SK-N-SH (cell line): ENCODE results near the gene PTEN.

Source experiments
- EP300 ChIP-seq, 2 experiments: IDR thresholded peaks; 2 replicates each; pipeline versions ENCODE4 v1.4.0 to v1.6.1; 2012; ENCODE audit warnings: borderline replicate concordance in 1 of 2, low read depth in 1 of 2, low read length in 1 of 2
- POLR2AphosphoS5 ChIP-seq: IDR thresholded peaks from 2 replicates; pipeline ENCODE4 v1.6.1; 2012; ENCODE audit warnings: low read depth, low read length
- RAD21 ChIP-seq: IDR thresholded peaks from 2 replicates; pipeline ENCODE4 v1.6.1; 2012; ENCODE audit warnings: mild to moderate bottlenecking, low read length
- TF ChIP-seq, protein P1 (sequence below): fragments of 200-600 bp; sonication (generic); IDR thresholded peaks from 2 replicates; pipeline ENCODE4 v1.6.1; 2017; ENCODE audit warnings: antibody characterized with exemption, mild to moderate bottlenecking, moderate library complexity
- TF ChIP-seq, protein P2 (sequence below): IDR thresholded peaks from 2 replicates; pipeline ENCODE4 v1.4.0; 2012; ENCODE audit warnings: low read depth
- TF ChIP-seq, protein P3 (sequence below): IDR thresholded peaks from 2 replicates; pipeline ENCODE4 v1.6.1; 2012; ENCODE audit warnings: mild to moderate bottlenecking, low read depth, low read length, moderate library complexity
- TF ChIP-seq, protein P4 (sequence below): IDR thresholded peaks from 2 replicates; pipeline ENCODE4 v1.4.0; 2012; ENCODE audit warnings: low read depth, borderline replicate concordance

DNA sequence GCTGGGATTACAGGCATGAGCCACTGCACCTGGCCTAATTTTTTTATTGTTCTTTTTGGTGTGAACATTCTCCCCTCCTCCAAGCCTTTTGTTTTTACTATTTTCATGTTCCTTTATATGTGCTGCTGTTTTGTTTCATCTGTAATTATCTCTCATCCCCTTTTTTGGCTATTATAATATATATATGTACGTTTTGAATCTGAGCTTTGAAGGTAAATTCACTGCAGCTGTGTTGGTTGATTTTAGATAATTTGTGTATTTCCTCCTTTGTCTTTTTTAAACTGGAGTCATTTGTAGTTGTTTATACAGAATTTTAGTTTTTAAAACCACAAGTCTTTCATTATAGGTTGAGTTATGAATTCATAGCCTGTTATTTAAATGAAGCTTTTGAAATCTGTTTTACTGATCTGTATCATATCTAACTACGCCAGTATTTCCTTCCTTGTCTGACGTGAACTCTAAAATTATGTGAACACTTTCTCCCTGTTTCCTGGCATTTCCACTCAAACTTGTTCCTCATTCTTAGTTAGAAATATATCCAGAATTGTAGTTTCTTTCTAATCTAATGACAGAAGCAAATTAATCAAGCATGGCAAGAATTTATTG lies 54.9 kb downstream of the PTEN start:
- TF ChIP-seq, protein P1, sequence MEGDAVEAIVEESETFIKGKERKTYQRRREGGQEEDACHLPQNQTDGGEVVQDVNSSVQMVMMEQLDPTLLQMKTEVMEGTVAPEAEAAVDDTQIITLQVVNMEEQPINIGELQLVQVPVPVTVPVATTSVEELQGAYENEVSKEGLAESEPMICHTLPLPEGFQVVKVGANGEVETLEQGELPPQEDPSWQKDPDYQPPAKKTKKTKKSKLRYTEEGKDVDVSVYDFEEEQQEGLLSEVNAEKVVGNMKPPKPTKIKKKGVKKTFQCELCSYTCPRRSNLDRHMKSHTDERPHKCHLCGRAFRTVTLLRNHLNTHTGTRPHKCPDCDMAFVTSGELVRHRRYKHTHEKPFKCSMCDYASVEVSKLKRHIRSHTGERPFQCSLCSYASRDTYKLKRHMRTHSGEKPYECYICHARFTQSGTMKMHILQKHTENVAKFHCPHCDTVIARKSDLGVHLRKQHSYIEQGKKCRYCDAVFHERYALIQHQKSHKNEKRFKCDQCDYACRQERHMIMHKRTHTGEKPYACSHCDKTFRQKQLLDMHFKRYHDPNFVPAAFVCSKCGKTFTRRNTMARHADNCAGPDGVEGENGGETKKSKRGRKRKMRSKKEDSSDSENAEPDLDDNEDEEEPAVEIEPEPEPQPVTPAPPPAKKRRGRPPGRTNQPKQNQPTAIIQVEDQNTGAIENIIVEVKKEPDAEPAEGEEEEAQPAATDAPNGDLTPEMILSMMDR = no peak
- TF ChIP-seq EP300 (IDR thresholded peaks at IDR 0.05; ENCODE audit: borderline replicate concordance in 1 of 2, low read depth in 1 of 2, low read length in 1 of 2) (no peak), RAD21 (no peak), POLR2AphosphoS5 (no peak)
- TF ChIP-seq, protein P2, sequence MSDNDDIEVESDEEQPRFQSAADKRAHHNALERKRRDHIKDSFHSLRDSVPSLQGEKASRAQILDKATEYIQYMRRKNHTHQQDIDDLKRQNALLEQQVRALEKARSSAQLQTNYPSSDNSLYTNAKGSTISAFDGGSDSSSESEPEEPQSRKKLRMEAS = no peak
- TF ChIP-seq, protein P3, sequence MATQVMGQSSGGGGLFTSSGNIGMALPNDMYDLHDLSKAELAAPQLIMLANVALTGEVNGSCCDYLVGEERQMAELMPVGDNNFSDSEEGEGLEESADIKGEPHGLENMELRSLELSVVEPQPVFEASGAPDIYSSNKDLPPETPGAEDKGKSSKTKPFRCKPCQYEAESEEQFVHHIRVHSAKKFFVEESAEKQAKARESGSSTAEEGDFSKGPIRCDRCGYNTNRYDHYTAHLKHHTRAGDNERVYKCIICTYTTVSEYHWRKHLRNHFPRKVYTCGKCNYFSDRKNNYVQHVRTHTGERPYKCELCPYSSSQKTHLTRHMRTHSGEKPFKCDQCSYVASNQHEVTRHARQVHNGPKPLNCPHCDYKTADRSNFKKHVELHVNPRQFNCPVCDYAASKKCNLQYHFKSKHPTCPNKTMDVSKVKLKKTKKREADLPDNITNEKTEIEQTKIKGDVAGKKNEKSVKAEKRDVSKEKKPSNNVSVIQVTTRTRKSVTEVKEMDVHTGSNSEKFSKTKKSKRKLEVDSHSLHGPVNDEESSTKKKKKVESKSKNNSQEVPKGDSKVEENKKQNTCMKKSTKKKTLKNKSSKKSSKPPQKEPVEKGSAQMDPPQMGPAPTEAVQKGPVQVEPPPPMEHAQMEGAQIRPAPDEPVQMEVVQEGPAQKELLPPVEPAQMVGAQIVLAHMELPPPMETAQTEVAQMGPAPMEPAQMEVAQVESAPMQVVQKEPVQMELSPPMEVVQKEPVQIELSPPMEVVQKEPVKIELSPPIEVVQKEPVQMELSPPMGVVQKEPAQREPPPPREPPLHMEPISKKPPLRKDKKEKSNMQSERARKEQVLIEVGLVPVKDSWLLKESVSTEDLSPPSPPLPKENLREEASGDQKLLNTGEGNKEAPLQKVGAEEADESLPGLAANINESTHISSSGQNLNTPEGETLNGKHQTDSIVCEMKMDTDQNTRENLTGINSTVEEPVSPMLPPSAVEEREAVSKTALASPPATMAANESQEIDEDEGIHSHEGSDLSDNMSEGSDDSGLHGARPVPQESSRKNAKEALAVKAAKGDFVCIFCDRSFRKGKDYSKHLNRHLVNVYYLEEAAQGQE = no peak
- TF ChIP-seq, protein P4, sequence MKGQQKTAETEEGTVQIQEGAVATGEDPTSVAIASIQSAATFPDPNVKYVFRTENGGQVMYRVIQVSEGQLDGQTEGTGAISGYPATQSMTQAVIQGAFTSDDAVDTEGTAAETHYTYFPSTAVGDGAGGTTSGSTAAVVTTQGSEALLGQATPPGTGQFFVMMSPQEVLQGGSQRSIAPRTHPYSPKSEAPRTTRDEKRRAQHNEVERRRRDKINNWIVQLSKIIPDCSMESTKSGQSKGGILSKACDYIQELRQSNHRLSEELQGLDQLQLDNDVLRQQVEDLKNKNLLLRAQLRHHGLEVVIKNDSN = no peak
